Left lung (tissue), 10 donors: Measurements from ENCODE around the gene KIF22. TPM values are rescaled to one million over a fixed set of nuclear protein-coding genes. Genes with fewer than 3 reads are reported as not detected.
"Not testable (repeated sequence)": the region's sequence is repeated elsewhere in the genome, so short reads cannot be mapped to it uniquely, and the experiment has no call there.

ENCODE experiments used
- ATAC-seq: fragments of 200-7000 bp; cut with Tn5 transposase; one replicate; pipeline ENCODE4 v1.9.1; 2020; ENCODE audit warnings: moderate library complexity
- DNase-seq, 4 donors: peaks; one replicate each; pipeline ENCODE4 v3.0.0-alpha.2; 2013 to 2020
- H3K27ac ChIP-seq, 2 donors: fragments of 200-600 bp; sonication (generic) in 1 of 2; one replicate each; pipeline versions ENCODE4 v1.5.0 to v1.8.0; 2020 to 2021
- H3K27me3 ChIP-seq, 2 donors: fragments of 200-600 bp; sonication (generic) in 1 of 2; one replicate each; pipeline versions ENCODE4 v1.5.0 to v1.8.0; 2020 to 2021
- H3K36me3 ChIP-seq, 2 donors: fragments of 200-600 bp; sonication (generic) in 1 of 2; one replicate each; pipeline versions ENCODE4 v1.5.0 to v1.8.0; 2020 to 2021
- H3K4me1 ChIP-seq, 2 donors: fragments of 200-600 bp; one replicate each; pipeline ENCODE4 v1.8.0; 2021
- H3K4me3 ChIP-seq, 2 donors: fragments of 200-600 bp; sonication (generic) in 1 of 2; one replicate each; pipeline versions ENCODE4 v1.5.0 to v1.8.0; 2020 to 2021; ENCODE audit warnings: mild to moderate bottlenecking in 1 of 2
- H3K9me3 ChIP-seq, 2 donors: fragments of 200-600 bp; sonication (generic) in 1 of 2; one replicate each; pipeline versions ENCODE4 v1.5.0 to v1.8.0; 2020 to 2021
- intact Hi-C, 2 donors: fragments of 100-400 bp; cut with DNase I; formaldehyde crosslinking; loops; one replicate each; pipeline versions ENCODE4 v1.11.2 to v1.14.2; 2022
- polyA plus RNA-seq, 6 donors: library from polyadenylated mRNA; unstranded; fragments of 120-200 nt; gene quantifications; one replicate each; pipeline ENCODE4 v1.2.1, GENCODE V29; 2013; ENCODE audit not compliant: insufficient read length in 6 of 6
- total RNA-seq, 2 donors: library from RNA; stranded (reverse); fragmentation: NEBNext Ultra II Directional; extraction: Animal tissue kit (Norgen Biotek cat#: 25700); gene quantifications; one replicate each; pipeline ENCODE4 v1.2.1, GENCODE V29; 2021
- TF ChIP-seq, protein P1 (sequence below), 2 donors: fragments of 200-600 bp; sonication (generic) in 1 of 2; IDR thresholded peaks; one replicate each; pipeline versions ENCODE4 v1.5.0 to v1.8.0; 2021; ENCODE audit warnings: antibody characterized with exemption in 2 of 2
- donor health status: DM: no; HTN: yes; CAD: no.
- donor health status: DM: no; HTN: no; CAD: no.

The KIF22 gene
- total and polyA plus RNA-seq, 8 donors = 24.8 to 92.2 (median 57.2) TPM

GRCh38 chr16:29753516-29753915, 37.0 kb upstream of the KIF22 start:
- Histone ChIP-seq H3K27ac (no peak overlapping the region), H3K4me3 (no peak overlapping the region), H3K36me3 (no peaks in the 10 kb centered on the region), H3K27me3 (no peaks in the 10 kb centered on the region), H3K9me3 (no peaks in the 10 kb centered on the region), H3K4me1 (peaks cover 0 to 10% of the 10 kb centered on the region in 2 donors)
- intact Hi-C loops = no loop called here
- DNase-seq = no peak
- ATAC-seq = no peak
- TF ChIP-seq, protein P1, sequence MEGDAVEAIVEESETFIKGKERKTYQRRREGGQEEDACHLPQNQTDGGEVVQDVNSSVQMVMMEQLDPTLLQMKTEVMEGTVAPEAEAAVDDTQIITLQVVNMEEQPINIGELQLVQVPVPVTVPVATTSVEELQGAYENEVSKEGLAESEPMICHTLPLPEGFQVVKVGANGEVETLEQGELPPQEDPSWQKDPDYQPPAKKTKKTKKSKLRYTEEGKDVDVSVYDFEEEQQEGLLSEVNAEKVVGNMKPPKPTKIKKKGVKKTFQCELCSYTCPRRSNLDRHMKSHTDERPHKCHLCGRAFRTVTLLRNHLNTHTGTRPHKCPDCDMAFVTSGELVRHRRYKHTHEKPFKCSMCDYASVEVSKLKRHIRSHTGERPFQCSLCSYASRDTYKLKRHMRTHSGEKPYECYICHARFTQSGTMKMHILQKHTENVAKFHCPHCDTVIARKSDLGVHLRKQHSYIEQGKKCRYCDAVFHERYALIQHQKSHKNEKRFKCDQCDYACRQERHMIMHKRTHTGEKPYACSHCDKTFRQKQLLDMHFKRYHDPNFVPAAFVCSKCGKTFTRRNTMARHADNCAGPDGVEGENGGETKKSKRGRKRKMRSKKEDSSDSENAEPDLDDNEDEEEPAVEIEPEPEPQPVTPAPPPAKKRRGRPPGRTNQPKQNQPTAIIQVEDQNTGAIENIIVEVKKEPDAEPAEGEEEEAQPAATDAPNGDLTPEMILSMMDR (IDR thresholded peaks at IDR 0.05) = no peak

- Histone ChIP-seq H3K36me3 (no peaks in the 10 kb centered on the region), H3K4me1 (no peaks in the 10 kb centered on the region), H3K9me3 (no peaks in the 10 kb centered on the region), H3K27me3 (no peaks in the 10 kb centered on the region), H3K27ac (no peak overlapping the region), H3K4me3 (no peak overlapping the region)
- peak; percentile 63 for ATAC-seq
- TF ChIP-seq, protein P1 (IDR thresholded peaks at IDR 0.05) = no peak
- DNase-seq = peak in 1 of 4 donors; percentile 25
- intact Hi-C loops = no loop called here
Measured at GRCh38 chr16:29756654-29757053, 33.9 kb upstream of the KIF22 start.

DNA sequence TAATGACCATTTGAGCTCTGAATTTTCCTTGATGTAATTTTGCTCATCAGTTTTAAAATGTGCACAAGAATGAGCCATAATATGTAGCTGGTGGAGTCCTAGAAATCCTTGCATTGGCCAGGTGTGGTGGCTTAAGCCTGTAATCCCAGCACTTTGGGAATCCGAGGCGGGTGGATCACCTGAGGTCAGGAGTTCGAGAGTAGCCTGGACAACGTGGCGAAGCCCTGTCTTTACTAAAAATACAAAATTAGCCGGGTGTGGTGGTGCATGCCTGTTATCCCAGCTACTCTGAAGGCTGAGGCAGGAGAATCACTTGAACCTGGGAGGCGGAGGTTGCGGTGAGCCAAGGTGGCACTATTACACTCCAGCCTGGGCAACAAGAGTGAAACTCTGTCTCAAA, 33.5 kb upstream of the KIF22 start:
- H3K27me3 ChIP-seq, ATAC-seq, H3K4me3 ChIP-seq, intact Hi-C loops, H3K9me3 ChIP-seq, DNase-seq, H3K27ac ChIP-seq, H3K4me1 ChIP-seq, H3K36me3 ChIP-seq: not testable (repeated sequence)

- Histone ChIP-seq H3K4me3 (no peak overlapping the region), H3K4me1 (no peaks in the 10 kb centered on the region), H3K27ac (peak overlapping the region in 1 of 2 donors; percentile 39), H3K36me3 (no peaks in the 10 kb centered on the region), H3K9me3 (no peaks in the 10 kb centered on the region), H3K27me3 (no peaks in the 10 kb centered on the region)
- peak in 1 of 4 donors; percentile 18 for DNase-seq
- TF ChIP-seq, protein P1 (IDR thresholded peaks at IDR 0.05) = no peak
- intact Hi-C loops = no loop called here
- peak; percentile 47 for ATAC-seq
Measured at GRCh38 chr16:29757950-29758466, 32.5 kb upstream of the KIF22 start.

DNA sequence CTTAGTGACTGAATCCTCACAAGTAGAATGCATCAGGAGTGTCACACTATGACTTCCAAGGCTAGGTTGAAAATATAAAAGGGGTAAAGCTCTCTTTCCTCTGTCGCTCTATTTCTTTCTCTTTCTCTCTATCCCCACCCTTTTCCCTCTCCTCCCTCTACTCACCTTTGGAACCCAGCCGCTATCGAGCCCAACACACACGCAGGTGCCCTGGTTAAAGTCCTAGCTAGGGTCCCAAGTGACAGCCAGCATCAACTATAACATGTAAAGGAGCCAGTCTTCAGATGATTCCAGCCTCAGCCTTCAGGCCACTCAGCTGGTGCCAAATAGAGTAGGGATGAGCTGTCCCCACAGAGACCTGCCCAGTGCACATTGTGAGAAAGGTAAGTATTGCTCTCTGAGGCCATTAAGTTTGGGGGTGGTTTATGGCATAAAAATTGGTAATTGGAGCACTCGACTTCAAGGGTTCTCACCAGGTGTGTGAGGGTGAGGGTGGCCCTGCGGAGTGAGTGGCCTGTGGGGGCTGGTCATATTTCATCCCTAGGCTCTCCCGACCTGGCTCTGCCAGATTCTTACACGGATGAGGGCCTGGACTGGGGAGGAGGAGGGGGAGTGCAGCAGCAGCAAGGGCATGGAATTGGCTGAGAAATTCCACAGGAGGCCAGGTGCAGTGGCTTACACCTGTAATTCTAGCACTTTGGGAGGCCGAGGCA, 29.8 kb upstream of the KIF22 start:
- DNase-seq (peak in 2 of 4 donors; percentile 50 to 69), ATAC-seq (peak; percentile 74)
- intact Hi-C loops = no loop called here
- no peaks in the 10 kb centered on the region for H3K9me3 ChIP-seq
- H3K27me3 ChIP-seq = no peaks in the 10 kb centered on the region
- TF ChIP-seq, protein P1 (IDR thresholded peaks at IDR 0.05) = no peak
- H3K27ac ChIP-seq = no peak overlapping the region
- H3K36me3 ChIP-seq = no peaks in the 10 kb centered on the region
- H3K4me3 ChIP-seq = no peak overlapping the region
- peaks cover 0 to 3% of the 10 kb centered on the region in 2 donors for H3K4me1 ChIP-seq

DNA sequence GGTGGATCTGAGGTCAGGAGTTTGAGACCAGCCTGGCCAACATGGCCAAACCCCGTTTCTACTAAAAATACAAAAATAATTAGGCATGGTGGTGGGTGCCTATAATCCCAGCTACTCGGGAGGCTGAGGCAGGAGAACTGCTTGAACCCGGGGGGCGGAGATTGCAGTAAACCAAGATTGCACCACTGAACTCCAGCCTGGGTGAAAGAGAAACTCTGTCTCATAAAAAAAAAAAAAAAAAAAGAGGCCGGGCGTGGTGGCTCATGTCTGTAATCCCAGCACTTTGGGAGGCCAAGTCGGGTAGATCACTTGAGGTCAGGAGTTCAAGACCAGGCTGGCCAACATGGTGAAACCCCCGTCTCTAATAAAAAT, 29.3 kb upstream of the KIF22 start:
- H3K27ac ChIP-seq, intact Hi-C loops, ATAC-seq, H3K9me3 ChIP-seq, H3K36me3 ChIP-seq, H3K27me3 ChIP-seq, DNase-seq, H3K4me1 ChIP-seq, H3K4me3 ChIP-seq: not testable (repeated sequence)
